NCI-H1105 treated with DMSO at 0.1 percent for 48 hours (cell line): Measurements from ENCODE around the gene XIRP1.
"Not testable (repeated sequence)": the region's sequence is repeated elsewhere in the genome, so short reads cannot be mapped to it uniquely, and the experiment has no call there.

Source experiments
- DNase-seq: peaks from one replicate; lab custom pipeline; 2025; lab: John Stamatoyannopoulos, UW

Gene XIRP1

DNA sequence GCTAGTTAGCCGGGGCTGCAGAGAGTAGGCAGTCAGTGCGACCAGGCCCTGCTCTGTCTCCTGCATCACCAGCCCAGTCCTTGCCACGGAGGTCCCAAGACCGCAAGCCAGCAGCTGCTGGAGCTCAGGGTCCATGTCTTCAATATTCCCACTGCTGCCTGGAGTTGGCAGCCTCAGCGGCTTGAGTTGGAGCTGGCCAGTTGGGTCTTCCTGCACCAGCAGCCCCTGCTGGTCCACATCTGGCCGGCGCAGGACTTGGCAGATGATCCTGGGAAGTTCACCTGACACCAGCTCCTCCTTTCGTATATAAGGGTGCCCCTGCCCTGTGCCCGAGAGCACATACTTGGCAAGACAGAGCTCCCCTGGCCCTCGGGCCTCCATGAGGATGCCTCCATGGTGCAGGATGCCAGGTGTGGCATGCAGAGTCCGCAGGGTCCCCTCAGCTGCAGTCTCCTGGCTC lies 5.7 kb downstream of the XIRP1 start:
- no peak for DNase-seq

DNA sequence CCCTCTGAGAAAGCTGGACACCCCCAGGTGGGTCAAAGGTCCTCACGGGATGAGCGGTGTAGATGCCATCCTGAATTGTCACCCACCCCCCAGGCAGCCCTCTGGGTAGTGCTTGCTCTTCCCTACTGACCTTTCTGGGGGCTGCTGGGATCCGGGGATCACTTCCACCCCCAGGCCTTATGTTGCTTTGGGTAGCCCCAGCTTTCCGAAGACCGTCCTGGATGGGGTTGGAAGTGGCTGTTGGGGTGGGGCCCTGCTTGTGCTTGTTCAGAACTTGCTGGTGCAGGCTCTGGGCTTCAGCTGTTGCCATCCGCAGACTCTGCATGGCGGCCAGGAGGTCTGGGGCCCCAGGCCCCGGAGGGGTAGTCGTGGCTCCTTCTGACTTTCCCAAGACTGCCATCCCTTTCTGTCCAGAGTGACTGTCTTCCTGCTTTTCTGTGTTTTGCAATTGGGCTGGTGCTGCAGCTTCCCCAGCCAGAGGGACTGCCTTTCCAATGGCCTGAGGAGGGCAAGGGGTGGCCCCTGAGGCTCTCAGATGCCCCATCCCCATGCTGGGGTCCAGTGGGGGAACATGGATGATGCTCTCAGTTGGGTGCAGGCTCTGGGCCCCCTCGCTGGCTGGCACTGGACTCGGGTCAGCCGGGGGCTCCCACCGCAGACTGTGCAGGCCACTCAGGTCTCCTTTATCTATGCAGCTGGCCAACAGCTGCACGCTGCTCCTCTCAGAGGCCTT lies 6.3 kb downstream of the XIRP1 start:
- DNase-seq, result no peak

DNA sequence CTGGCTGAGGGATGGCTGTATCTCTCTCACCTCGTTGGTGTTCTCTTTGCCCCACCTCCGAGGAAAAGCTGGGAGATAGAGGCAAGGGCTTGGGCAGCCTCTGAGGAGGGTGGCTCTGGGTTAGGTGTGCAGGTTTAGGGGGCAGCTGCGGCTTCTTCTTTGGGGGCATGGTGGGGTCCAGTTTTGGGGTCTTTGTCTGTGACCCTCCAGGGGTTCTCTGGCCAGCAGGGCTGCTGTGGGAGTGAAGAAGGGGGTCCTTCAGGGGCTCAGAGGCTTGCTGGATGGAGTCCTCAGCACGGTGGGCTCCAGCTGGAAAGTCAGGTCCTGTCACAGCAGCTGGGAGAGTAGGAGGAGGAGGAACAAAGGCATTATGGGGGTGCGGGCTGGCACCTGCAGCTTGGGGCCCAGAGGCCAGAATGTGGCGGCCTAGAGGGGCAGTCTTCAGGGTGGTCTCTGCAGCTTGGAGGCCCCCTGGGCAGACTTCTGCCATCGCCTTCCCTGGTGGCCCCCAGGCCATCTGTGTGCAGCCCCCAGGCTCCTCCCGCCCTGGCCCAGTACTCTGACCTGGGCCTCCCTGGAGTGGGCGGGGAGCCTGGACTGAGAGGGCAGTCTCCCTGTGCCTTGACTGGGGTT lies 7.0 kb downstream of the XIRP1 start:
- DNase-seq, result no peak

DNA sequence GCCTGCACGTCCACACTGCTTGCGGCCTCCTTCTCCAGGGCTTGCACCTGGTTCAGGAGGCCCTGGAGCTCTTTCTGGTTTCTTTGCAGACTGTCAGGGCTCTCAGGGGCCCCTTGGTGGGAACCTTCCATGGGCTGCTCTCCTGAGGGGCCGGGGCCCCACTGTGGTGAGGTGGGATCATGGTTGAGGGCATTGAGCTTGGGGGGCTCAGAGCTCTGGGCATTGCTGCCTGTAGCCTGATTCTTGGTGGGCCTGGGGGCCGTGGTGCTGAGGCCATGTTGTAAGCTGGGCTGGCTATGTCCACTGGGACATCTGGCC lies 7.5 kb downstream of the XIRP1 start:
- DNase-seq, result no peak

DNA sequence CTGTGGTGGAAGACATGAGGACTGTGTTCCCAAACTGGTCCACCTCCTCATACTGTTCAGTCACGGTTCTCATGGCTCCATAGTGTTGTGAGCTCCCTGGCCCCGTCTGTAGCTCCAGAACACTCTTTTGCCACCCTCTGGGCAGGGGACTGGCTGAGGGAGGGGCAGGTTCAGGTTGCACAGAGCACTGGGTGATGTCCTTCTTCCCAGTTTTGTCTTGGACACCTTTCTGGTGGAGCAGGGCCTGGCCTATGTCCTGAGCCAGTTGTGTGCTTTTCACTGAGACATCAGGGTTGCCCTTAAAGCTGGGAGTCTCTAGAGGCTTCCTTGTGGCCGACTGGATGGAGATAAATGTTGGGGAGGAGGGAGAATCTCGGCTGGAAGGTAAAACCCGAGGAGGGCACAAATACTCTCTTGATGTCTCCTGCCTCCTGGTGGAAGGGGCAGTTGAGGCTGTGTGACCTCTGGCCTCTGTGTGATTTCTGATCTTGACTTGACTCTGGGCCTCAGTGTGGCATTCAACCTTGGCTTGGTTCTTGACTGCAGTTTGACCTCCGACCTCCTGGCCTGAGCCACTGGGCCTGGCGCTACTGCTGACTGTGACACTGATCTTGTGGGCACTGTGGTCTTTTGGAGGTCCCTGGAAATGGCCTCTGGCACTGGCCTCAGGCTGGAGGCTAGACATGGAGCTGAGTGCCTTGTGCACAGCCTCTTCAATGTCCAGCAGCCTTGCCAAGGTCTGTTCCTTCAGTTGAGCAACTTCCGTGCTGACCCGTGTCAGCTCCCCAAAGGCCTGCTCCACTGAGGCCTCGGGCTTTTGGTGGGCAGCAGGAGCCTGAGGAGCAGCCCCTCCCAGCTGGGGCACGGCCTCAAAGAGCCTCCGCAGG lies 8.1 kb downstream of the XIRP1 start:
- DNase-seq, result no peak

DNA sequence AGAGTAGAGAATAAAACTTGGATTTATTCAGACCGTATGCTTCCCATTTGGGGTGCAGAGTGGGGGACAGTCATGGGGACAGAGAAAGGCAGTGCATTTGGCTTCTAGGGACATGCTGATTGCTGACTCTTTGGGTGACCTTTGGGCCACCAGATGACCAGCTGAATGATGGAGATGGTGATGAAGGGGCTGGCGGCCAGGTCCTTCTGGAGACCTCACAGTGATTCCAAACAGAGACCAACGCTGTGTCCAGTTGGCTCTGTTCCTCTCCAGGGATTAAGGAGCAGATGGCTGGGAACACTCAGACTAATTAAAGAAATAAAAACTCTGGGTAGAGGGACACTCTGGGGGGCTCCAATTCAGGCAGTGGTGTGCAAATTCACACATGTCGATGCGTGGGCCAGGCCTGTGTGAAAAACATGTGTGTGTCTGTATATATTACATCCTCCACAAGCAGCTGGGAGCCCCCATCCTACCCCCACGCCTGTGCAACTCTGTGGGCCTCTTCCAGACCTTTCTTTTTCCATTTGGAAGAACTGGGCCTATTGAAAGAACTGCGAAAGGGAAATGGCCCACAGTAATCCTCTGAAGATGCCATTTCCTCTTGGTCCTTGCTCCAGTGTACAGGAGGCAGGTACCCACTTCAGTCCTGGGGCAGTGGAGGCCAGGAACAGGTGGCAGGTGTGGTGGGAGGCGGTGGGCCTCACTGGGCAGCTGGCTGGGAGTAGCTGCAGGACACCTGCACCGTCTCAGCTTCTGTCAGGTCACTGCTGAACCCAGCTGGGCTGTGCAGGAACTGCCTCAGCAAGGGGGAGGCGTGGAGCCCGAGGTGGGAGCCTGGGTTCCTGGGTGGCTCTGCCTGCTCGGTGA lies 8.9 kb downstream of the XIRP1 start:
- DNase-seq, result no peak

DNA sequence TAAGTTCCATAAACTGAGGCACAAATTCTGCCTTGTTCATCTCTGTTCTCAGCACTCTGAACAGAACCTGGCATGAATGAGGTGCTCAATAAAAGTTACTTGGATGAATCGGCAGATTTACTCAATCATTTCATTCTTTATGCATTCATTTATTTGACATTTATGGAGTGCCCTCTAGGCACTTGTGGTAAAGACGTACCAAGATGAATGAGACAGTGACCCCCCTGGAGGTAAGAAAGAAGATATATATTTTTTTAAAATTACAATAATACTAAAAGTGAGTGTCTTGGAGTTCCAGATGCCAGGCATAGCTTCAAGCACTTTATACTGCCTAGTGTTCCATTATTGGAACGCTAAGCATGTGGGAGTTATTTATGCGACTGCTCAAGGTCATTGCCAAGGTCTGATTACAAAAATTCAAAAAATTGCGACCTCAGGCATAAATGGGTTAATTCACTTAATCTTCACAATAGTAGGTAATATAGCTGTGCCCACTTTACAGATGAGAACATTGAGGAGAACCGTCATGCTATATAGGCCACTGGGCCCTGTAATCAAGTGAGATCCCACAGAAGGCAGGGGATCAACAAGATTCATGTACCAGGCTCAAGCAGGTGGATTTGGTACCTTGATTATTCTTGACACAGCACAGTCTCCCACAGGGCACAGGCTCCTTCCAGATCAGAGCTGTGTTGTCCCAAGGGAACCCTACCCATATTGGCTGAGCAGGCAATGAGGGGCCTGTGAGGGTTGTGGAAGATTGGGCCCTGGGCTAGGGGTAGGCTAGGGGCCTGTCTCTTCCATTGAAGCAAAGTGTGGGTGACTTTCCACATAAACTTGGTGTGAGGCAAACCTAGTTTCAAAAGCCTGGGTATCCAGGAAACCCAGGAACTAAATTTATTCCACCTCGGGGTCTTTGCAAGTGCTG lies 10.7 kb downstream of the XIRP1 start:
- DNase-seq, result no peak

DNA sequence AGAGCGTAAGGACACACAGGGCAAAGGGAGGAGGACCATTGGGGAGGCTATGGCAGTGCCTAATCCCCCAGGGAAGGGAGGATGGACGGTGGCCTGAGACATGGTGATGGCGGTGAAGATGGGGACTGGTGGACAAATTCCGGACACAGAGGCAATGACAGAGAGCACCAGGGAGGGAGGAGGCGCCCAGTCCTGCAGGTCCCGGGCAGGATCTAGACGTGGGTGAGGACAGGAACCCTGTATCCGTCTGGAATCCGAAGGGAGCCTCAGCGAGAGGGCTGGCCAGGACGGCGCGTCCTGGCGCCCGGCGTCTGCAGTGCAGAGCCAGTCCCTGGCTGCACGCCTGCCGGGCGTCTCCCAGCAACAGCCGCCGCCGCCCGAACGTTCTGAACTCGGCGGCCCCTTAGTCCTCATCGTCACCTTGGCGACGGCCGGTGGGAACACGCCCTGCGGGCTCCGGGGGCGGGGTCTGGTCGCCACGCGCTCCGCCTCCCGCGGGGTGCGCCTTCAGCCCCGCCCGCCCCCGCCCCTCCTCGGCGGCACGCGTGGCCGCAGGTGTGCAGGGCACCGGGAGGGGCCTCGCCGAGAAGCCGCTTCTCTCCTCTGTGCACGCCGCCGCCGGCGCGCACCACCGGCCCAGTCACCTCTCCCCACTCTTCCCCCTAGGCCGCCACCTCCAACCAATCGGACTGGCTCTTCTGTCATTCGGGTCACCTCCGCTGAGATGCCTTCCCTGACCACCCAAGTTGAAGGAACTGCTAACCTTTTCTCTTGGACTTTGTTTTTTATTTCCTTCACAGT lies 11.6 kb downstream of the XIRP1 start:
- peak; percentile 88 for DNase-seq

DNA sequence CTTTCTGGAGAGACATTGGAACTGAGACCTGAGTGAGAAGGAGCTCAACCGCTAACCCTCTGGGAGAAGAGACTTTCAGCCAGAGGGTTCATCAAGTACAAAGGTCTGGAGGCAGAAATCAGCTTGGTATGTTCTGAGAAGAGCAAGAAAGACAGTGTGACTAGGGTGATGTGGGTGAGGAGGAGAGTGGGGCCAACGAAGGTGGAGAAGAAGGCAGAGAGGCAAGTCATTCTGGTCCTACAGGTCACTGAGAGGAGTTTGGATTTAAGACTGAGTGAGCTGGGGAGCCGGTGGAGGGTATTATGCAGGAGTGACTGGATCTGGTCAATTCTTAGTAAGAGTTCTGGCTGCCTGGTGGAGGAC lies 12.2 kb downstream of the XIRP1 start:
- no peak for DNase-seq

DNA sequence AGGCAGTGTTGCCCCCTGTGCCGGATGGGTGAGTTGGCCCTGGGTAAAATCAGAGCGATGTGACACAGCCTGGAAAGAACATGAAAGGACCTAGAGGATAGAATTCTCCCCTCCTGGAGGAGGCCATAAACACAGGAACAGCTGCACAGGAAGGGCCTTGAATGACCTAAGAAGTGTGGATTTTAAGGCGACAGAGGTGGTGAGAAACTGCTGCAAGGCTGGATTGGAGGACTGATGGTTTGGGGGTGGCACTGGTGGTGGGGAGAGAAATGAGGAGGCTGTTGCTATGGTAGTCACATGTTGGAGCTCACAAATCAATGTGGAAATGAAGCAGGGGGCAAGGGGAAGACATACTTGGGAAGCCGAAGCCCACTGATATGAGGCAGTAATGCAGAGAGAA lies 13.8 kb downstream of the XIRP1 start:
- no peak for DNase-seq

DNA sequence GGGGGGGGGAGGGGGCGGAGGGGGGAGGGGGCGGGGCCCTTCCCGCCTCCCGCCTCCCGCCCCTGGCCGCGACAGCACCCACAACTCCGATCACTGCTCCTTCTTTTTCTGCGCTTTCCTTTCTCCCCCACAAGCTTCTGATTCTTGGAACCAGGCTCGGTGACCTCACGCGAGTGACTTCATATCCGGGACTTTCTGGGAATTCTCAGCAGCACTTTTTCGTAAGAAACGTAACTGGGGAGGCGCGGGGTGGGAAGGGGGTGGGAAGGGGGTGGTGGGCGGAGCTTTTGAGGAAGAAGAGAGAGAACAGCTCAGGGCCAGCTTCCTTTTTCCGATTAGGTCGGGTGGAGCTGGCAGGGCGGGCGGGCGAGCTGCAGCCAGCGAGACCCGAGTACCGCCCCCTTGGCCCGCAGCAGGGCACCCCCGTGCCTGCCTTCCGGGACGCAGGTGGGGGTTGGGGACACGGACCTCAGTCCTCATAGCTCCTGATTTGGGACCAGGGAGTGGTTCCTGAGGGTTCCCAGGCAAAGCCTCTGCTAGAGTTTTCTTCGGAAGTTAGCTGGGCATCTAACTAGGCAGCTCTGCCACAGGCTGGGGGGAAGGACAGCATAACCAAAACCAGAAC lies 14.6 kb downstream of the XIRP1 start:
- DNase-seq, result peak; percentile 63

DNA sequence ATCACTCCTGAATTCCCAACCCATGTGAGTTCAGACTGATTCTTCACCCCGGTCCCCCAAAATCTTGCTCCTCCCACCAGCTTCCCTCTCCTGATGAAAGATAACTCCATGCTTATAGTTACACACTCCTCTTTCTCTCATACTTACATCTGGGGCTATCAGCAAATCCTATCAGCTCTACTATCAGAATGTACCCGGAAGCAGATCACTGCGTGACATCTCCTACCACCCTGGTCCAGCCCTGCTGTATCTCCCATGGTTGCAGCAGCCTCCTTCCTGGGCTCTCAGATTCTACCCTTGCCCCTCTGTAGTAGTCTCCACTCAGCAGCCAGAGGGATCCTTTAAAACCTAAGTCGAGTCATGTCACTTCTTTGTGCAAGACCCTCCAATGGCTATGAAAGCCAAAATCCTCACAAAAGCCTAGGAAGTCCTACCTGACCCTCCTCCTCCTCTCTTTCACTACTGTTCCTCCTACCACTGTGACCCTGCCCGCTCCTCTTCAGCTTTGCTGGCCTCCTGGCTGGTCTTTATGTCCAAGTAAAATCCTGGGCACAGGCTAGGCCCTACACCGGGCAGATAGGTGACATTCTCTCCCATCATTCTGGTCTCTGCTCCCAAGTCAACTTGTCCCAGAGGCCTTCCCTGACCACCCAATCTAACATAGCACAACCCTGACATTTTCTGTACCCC lies 16.2 kb downstream of the XIRP1 start:
- DNase-seq, result no peak

DNA sequence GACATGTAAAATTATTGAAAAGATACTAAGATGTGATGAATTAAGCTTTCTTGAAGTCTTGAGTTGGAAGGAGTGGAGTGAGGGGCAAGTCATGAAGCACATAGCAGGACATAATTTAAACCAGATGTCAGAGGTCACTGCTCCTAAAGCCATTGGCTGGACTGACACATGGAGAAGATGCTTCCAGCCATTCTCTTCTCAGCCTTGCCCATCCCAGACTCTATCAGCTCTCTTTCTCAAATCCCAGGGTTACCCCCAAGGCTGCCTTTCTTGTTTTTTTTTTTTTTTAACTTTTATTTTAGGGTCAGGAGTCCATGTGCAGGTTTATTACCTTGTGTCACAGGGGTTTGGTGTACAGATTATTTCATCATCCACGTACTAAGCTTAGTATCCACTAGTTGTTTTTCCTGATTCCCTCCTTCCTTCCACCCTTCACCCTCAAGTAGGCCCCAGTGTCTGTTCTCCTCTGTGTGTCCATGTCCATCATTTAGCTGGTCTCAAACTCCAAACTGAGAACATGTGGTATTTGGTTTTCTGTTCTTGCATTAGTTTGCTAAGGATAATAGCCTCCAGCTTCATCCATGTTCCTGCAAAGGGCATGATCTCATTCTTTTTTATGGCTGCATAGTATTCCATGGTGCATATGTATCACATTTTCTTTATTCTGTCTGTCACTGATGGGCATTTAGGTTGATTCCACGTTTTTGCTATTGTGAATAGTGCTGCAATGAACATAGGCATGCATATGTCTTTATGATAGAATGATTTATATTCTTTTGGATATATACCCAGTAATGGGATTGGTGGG lies 18.9 kb downstream of the XIRP1 start:
- DNase-seq, result no peak

DNA sequence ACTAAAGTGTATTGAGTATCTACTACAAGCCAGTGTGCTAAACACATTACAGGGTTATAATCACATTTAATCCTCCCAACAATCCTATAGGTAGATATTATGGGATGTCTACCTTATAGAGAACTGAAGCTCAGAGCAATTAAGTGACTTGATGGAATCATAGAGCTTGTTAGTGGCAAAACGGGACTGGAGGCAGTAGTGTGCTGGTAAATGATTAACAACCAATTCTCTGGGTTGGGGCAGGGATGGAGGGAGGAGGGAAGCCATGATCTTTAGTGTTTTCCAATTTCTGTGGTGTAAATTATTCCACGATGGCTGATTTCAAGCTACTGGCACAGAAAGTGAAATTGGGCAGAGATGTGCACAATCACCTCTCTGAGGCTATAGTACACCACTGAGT lies 20.5 kb downstream of the XIRP1 start:
- DNase-seq, result no peak

DNA sequence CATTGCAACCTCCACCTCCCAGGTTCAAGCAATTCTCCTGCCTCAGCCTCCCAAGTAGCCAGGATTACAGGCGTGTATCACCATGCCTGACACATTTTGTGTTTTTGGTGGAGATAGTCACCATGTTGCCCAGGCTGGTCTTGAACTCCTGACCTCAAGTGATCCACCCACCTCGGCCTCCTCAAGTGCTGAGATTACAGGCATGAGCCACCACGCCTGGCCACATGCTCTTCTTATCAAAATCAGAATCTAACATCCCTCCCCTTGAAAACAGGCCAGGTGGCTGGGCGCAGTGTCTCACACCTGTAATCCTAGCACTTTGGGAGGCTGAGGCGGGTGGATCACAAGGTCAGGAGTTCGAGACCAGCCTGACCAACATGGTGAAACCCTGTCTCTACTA lies 21.5 kb downstream of the XIRP1 start:
- DNase-seq, result not testable (repeated sequence)

DNA sequence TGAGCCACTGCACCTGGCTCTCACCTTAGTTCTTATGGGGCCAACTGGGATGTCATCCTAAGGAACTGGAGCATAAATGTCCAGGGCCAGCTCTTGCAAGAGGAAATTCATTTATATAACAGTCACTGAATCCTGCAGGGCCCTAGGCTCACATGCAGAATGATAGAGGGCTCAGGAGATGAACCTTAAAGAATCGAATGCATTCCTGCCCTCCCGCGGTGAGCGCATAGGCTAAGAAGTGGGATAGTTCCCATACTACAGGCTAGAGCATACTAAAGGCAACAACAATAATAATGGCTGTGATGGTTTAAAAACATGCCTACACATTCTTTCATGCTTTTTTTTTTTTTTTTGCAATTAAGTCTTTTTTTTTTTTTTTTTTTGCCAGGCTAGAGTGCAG lies 21.9 kb downstream of the XIRP1 start:
- DNase-seq, result no peak

DNA sequence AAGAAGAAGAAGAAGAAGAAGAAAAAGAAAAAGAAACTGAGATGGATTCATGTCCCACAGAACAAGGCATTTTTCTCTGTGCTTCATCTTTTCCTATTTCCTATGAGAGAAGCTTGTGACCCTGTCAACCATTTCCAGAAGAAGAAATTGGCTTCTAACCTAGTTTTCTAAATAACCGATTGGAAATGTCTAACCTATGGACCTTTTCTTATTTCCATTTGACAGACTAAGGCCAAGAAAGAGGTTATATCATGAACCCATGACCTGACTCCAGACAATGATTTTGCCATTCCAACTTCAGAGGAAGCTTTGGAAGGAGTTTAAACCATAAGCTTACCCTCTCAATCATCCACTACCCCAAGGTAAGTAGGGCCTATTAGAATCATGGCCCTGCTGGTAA lies 22.7 kb downstream of the XIRP1 start:
- no peak for DNase-seq

DNA sequence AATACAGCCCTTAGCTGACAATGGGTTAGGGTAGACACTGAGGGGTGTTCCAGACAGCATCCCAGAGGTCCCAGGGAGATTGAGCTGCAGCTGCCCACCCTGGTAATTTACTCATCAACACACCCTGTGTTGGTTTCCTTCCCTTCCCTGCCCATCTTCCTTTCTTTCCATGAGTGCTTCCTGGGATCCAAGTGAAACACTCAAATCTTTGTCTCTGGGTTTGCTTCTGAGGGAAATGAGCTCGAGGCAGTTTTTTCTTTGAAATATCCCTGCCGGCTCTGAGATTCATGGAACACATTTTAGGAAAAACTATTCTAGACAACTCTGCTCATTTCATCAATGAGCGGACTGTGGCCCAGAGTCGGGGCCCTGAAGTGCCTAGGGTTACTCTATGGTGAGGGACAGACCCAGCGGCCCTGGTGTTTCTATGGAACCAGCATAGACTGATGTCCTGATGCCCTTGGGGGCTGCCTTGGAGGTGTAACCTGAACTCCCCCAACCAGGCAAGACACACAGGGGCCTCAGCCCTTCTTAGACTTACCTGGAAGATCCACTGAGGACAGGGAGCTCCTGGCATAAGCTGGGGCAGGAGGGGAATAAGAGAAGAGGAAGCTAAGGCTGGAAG lies 24.1 kb downstream of the XIRP1 start:
- no peak for DNase-seq
